Natural killer cell (primary cell): ENCODE results near the gene ZFP14. TPM values are rescaled to one million over a fixed set of nuclear protein-coding genes. Genes with fewer than 3 reads are reported as not detected.

Experiments used
- ATAC-seq, 3 donors: fragments of 150-1000 bp in 2 of 3; fragments of 200-7000 bp in 1 of 3; cut with Tn5 transposase; 1 replicate in 1 of 3; 2 replicates in 2 of 3; pipeline ENCODE4 v1.10.0; 2021; ENCODE audit warnings: mild to moderate bottlenecking in 2 of 3, moderate library complexity in 2 of 3
- DNase-seq, 2 donors: peaks; one replicate each; pipeline versions ENCODE4 v3.0.0 to v3.0.0-alpha.2; 2013 to 2021; ENCODE audit warnings: mixed read lengths in 1 of 2
- H3K27ac ChIP-seq: one replicate; pipeline ENCODE4 v1.5.1; 2013; ENCODE audit warnings: mild to moderate bottlenecking, low read length
- H3K27me3 ChIP-seq: one replicate; pipeline ENCODE4 v1.6.1; 2013; ENCODE audit warnings: low read length; ENCODE audit not compliant: control insufficient read depth, insufficient read depth
- H3K36me3 ChIP-seq: one replicate; pipeline ENCODE4 v1.6.1; 2013; ENCODE audit warnings: low read length; ENCODE audit not compliant: control insufficient read depth, insufficient read depth
- H3K4me1 ChIP-seq: one replicate; pipeline ENCODE4 v1.6.1; 2013; ENCODE audit warnings: low read length; ENCODE audit not compliant: control insufficient read depth, insufficient read depth
- H3K4me3 ChIP-seq: one replicate; pipeline ENCODE4 v1.5.1; 2013; ENCODE audit warnings: low read length
- H3K9me3 ChIP-seq: one replicate; pipeline ENCODE4 v1.6.1; 2013; ENCODE audit warnings: low read length; ENCODE audit not compliant: control insufficient read depth, insufficient read depth
- H3K27ac Mint-ChIP-seq, 2 donors: one replicate each; pipeline ENCODE4 v1.8.0; 2022; ENCODE audit warnings: mild to moderate bottlenecking in 2 of 2, mixed read lengths in 2 of 2, moderate library complexity in 1 of 2
- H3K27me3 Mint-ChIP-seq, 2 donors: one replicate each; pipeline ENCODE4 v1.8.0; 2022; ENCODE audit warnings: low read depth in 2 of 2, mixed read lengths in 2 of 2
- H3K36me3 Mint-ChIP-seq: one replicate; pipeline ENCODE4 v1.8.0; 2022; ENCODE audit warnings: mixed read lengths
- H3K4me1 Mint-ChIP-seq, 2 donors: one replicate each; pipeline ENCODE4 v1.8.0; 2022; ENCODE audit warnings: mixed read lengths in 2 of 2
- H3K4me3 Mint-ChIP-seq: one replicate; pipeline ENCODE4 v1.8.0; 2022; ENCODE audit warnings: mild to moderate bottlenecking, moderate library complexity, mixed read lengths
- H3K9me3 Mint-ChIP-seq, 2 donors: one replicate each; pipeline ENCODE4 v1.8.0; 2022; ENCODE audit warnings: mixed read lengths in 2 of 2
- CTCF ChIP-seq: fragments of 200-600 bp; IDR thresholded peaks from one replicate; pipeline ENCODE4 v1.8.0; 2022; ENCODE audit warnings: antibody characterized with exemption
- WGBS: methylation state at CpG from one replicate; pipeline ENCODE4 v1.1.7; 2013; ENCODE audit warnings: missing lambda C conversion rate; ENCODE audit not compliant: insufficient coverage; 5-methylcytosine and 5-hydroxymethylcytosine counted together
- intact Hi-C: fragments of 100-400 bp; cut with micrococcal nuclease; formaldehyde crosslinking; loops from one replicate; pipeline ENCODE4 v1.14.2; 2022
- total RNA-seq, 4 donors: library from RNA; stranded (reverse); fragments of 120-200 nt in 1 of 4; gene quantifications; one replicate each; pipeline versions ENCODE4 v1.2.3 to v1.2.4, GENCODE V29; 2013 to 2022

ZFP14 gene
- total RNA-seq, 3 donors from 2014 or later (not counting 1 experiment from before 2014, with no cell fraction given) = 7.4 to 8.2 (median 7.8) TPM

GRCh38 chr19:36398571-36398970 is 19.6 kb upstream of the ZFP14 start:
- H3K4me1 Mint-ChIP-seq = no peaks in the 10 kb centered on the region

GRCh38 chr19:36392916-36393673 is 14.1 kb upstream of the ZFP14 start:
- peaks cover 57% of the 10 kb centered on the region for H3K9me3 ChIP-seq
- H3K27ac ChIP-seq = no peak overlapping the region
- no peak for TF ChIP-seq CTCF
- Mint-ChIP-seq H3K9me3 (peaks cover 21 to 31% of the 10 kb centered on the region in 2 donors), H3K36me3 (peaks cover 53% of the 10 kb centered on the region), H3K4me1 (no peaks in the 10 kb centered on the region), H3K27ac (no peak overlapping the region), H3K27me3 (no peaks in the 10 kb centered on the region), H3K4me3 (no peak overlapping the region)
- no peaks in the 10 kb centered on the region for H3K4me1 ChIP-seq
- ATAC-seq (no peak), DNase-seq (no peak)
- no peak overlapping the region for H3K4me3 ChIP-seq
- H3K27me3 ChIP-seq = no peaks in the 10 kb centered on the region
- peaks cover 16% of the 10 kb centered on the region for H3K36me3 ChIP-seq
- intact Hi-C loops = no loop called here
- WGBS = 98% methylated on average over 6 of the region's 11 CpGs

More at GRCh38 chr19:36398571-36398970, 19.6 kb upstream of the ZFP14 start:
- intact Hi-C loops = no loop called here
- no peak overlapping the region for H3K4me3 Mint-ChIP-seq
- peaks cover 41% of the 10 kb centered on the region for H3K36me3 Mint-ChIP-seq
- no peak for ATAC-seq
- Histone ChIP-seq H3K9me3 (peaks cover 35% of the 10 kb centered on the region), H3K4me3 (no peak overlapping the region), H3K36me3 (peaks cover 21% of the 10 kb centered on the region), H3K27me3 (no peaks in the 10 kb centered on the region), H3K4me1 (no peaks in the 10 kb centered on the region), H3K27ac (no peak overlapping the region)
- TF ChIP-seq CTCF = no peak
- no peak overlapping the region for H3K27ac Mint-ChIP-seq
- peaks cover 16 to 32% of the 10 kb centered on the region in 2 donors for H3K9me3 Mint-ChIP-seq
- WGBS = 94% methylated on average over 3 of the region's 3 CpGs
- no peak for DNase-seq
- H3K27me3 Mint-ChIP-seq = no peaks in the 10 kb centered on the region

- H3K4me1 ChIP-seq = peaks cover 10% of the 10 kb centered on the region
- intact Hi-C loops = loop anchor here (1.0 to 10.0 kb wide), 6 partner anchors 109 to 833 kb away; partner anchors contain the start of genes ZNF345, ZNF567, ZNF585B and ZNF850
- H3K27ac ChIP-seq = peak overlapping the region; percentile 89
- Mint-ChIP-seq H3K27me3 (no peaks in the 10 kb centered on the region), H3K9me3 (peaks cover 0 to 2% of the 10 kb centered on the region in 2 donors), H3K4me1 (peaks cover 18 to 23% of the 10 kb centered on the region in 2 donors), H3K36me3 (no peaks in the 10 kb centered on the region), H3K27ac (peak overlapping the region; percentile 89 to 98), H3K4me3 (peak overlapping the region; percentile 88)
- TF ChIP-seq CTCF = no peak
- ATAC-seq = no peak
- H3K9me3 ChIP-seq = no peaks in the 10 kb centered on the region
- no peaks in the 10 kb centered on the region for H3K36me3 ChIP-seq
- H3K4me3 ChIP-seq = peak overlapping the region; percentile 81
- no peak for DNase-seq
- 69% methylated on average over 10 of the region's 10 CpGs for WGBS
- H3K27me3 ChIP-seq = no peaks in the 10 kb centered on the region
These were observed 464 bp upstream of the ZFP14 start for GRCh38 chr19:36379510-36379819.
